Renal pelvis (tissue), 4 donors: Measurements from ENCODE around the gene TEAD4. TPM values are rescaled to one million over a fixed set of nuclear protein-coding genes. Genes with fewer than 3 reads are reported as not detected.

ENCODE experiments used
- DNase-seq: peaks from one replicate; pipeline ENCODE4 v3.0.0-alpha.2; 2013
- polyA plus RNA-seq, 3 donors: library from polyadenylated mRNA; unstranded; fragments of 120-200 nt; gene quantifications; one replicate each; pipeline ENCODE4 v1.2.1, GENCODE V29; 2013; ENCODE audit not compliant: insufficient read length in 3 of 3

The TEAD4 gene
- polyA plus RNA-seq, 3 donors = 22.3 to 24.6 (median 22.9) TPM

DNA sequence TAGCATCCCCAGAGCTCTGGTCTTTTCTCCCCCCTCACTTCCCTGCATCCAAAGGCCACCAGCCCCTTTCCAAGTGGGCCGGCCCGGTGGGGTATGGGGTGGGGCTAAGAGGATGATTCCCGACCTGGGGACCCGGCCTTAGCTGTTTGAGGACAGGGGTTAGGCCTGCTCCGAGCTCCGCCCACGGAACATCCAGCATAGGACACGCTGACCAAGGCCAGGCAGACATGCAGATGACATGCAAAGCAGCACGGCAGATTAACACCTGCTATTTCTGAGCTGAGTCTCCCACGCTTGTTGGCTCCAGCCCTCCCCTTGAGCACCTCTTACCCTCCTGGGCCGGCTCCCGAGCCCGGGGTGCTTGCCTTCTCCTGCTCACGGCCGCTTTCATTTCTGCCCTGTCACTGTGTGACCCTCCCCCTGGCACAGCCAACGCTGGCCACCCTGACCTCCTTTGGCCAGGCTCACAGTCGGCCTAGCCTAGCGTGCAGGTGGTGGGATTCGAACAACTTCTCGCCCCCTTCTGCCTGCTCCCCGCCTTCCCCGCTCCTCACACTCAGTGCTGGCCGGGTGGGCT is 40.2 kb downstream of the TEAD4 start:
- DNase-seq = peak; percentile 31

GRCh38 chr12:3000548-3001275 is 41.5 kb downstream of the TEAD4 start:
- DNase-seq = no peak

- no peak for DNase-seq
Measured at GRCh38 chr12:3002646-3003045, 43.4 kb downstream of the TEAD4 start.

DNA sequence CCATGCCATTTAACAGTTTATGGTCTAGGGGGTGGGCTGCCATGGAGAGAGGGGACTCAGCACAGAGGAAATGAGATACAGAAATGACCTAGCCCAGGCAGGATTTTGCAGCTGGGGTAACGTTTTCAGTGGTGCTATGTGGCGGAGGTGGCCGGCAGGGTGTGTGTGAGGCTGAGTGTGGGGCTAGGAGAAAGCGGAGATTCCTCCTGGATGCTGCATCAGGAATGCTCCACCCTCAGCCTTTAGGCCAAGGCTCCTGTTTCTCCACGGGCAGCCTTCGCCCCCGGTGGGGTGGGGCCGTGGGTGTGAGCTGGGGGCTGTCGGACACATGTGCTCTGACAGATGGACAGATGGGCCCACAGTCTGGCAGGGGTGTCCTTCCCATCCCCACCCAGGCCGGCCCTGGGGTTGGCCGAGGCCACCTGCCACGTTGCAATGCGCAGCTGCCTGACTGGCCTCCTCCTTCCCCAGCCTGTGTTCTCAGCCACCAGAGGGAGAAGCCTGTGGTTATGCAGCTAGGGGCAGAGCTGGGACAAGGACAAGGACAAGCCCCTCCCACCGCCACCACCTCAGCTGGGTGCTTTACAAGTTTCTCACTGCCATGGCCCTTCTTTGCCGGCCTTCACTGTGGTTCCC is 44.3 kb downstream of the TEAD4 start:
- no peak for DNase-seq

DNA sequence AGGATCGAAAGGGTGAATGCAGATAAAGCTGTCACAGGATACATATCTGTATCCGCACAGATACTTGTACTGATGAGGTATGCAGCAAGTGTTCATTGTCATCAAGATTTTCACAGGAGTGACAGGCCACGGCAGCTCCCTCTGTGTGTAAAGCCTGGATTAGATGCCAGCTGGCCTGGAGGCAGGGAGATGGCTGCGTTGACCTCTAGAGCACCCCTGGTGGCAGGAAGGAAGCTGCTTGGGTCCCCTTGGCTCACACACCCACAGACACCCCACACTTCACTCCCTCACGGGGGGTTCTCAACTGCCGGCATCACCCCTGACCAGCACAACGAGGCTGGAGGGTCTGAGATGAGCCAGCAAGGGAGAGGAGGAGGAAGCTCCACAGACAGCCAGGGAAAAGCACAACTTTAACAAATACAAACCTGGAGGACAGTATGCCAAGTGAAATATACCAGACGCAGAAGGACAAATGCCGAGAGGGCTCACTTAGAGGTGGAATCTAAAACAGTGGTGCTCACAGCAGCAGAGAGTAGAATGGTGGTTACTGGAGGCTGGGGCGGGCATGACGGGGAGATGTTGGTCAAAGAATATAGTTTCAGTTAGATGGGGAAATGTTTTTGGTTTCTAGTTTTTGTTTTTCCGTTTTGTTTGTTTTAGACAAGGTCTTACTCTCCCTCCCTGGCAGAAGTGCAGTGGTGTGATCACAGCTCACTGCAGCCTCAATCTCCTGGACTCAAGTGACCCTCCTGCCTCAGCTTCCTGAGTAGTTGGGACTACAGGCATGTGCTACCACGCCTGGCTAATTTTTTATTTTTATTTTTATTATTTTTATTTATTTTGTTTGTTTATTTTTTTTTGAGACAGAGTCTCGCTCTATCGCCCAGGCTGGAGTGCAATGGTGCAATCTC is 45.7 kb downstream of the TEAD4 start:
- DNase-seq = no peak

DNA sequence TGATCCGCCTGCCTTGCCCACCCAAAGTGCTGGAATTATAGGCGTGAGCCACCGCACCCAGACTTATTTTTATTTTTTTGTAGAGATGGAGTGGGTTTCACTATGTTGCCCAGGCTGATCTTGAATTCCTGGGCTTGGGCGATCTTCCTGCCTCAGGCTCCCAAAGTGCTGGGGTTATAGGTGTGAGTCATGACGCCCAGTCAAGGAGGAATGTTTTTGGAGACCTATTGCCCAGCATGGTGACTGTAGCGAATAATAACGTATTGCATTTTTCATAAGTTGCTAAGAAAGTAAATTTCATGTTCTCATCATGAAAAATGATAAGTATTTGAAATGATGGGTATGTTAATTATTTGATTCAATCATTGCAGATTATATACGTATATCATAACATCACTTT is 46.5 kb downstream of the TEAD4 start:
- no peak for DNase-seq

DNA sequence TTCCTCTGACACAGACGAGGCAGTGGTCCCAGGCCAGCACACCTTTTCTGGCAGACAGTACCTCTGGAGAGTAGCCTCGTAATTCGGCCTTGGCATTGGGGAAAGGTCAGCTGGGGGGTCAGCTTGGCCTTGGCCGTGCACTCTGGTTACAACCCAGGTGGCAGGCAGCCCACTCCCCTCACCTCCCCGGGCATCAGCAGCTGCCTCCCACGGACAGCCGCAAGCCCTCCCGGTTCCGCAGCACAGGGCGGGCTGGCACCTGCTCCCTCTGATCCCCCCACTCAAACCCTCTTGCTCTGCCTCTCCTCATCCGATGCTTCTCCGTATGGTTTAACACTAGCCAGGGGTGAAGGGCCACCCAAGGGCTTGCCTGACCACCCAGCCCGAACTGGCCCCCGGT is 50.6 kb downstream of the TEAD4 start:
- no peak for DNase-seq

DNA sequence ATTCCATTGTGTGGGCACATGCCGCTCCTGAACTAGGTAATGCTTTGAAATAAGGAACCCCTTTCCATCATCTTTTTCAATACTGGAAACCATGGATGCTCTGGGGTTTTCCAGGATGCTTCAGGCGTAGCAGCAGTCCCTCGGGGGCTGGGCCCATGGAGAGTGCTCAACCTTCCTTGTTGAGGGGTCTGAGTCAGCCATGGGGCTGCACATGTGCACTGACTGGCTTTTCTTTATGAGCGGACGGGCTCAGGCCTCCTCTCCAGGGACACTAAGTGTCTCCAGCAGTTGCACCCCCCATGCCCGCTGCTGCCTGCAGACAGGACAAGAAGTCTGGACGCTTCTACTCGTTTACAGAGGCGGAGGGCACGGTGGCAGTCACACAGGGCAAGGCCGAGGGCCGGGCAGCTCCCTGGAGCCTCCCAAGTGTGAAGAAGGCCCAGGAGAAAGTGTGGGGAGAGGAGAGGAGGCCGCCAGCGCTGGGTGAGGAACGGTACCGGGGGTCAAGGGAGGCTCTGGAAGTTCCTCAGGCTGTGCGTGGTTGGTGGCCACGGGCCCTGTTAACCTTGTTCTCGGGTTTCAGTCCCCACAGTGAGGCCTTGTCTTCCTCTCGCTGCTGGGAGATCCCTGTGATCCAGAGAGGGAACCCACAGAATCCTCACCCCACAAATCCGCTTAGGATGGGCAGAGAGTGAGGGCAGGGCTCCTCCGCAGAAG is 51.2 kb downstream of the TEAD4 start:
- no peak for DNase-seq

DNA sequence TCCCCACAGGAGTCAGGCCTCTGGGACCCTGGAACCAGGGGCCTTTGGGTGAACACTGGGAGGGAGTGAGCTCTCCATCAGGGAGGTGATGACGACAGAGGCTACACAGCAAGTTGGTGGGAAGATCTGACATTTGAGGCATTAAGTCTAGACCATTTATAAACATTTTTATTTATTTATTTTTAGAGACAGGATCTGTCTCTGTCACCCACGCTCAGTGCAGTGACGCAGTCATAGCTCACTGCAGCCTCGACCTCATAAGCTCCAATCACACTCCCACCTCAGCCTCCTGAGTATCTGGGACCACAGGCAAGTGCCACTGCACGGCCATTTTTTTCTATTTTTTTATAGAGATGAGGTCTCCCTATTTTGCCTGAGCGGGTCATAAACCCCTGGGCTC is 53.6 kb downstream of the TEAD4 start:
- DNase-seq = no peak

- DNase-seq = no peak
Measured at GRCh38 chr12:3014641-3015040, 55.4 kb downstream of the TEAD4 start.

DNA sequence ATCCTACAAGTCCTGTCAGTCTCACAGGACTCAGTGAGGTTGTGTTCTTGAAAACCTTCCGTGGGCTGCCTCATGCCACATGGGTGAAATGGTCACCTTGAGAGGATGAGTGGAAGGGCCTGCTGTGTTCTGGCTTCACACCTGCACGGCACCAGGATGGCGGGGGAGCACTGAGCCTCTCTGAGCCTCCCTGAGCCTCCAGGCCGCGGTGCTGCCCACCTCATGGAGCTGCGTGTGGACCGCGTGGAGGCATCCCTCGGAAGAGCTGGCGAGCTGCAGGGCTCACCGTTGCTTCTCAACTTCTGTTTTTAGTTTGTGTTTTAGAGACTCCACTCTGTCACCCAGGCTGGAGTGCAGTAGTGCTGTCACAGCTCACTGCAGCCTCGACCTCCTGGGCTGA is 56.2 kb downstream of the TEAD4 start:
- no peak for DNase-seq

DNA sequence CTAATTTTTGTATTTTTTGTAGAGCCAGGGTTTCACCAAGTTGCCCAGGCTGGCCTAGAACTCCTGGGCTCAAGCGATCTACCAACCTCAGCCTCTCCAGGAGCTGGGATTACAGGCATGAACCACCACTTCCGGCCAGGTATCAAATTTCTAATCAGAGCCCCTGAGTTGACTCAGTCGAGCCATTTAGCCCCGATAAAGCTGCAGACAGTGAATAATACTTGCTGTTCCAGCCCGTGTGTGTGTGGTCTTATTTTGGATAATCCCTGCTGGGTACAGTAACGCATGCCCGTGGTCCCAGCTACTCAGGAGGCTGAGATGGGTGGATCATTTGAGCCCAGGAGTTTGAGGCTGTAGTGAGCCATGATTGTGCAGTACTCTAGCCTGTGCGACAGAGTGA is 57.0 kb downstream of the TEAD4 start:
- DNase-seq = no peak

DNA sequence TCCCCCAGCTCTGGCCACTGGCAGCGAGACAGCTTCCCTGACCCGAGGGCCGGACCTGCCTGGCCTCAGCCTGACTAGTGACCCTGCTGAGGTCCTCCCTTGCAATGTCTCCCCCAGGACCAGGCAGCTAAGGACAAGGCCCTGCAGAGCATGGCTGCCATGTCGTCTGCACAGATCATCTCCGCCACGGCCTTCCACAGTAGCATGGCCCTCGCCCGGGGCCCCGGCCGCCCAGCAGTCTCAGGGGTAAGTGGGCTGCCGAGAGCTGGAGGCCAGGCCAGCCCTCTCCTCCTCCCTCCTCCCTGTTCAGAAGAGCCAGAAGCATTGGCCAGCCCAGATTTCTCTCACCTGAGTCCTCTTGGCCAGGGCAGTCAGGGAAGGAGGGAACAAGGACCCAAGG is 58.1 kb downstream of the TEAD4 start:
- DNase-seq = no peak

GRCh38 chr12:3018284-3019004 is 59.2 kb downstream of the TEAD4 start:
- no peak for DNase-seq

DNA sequence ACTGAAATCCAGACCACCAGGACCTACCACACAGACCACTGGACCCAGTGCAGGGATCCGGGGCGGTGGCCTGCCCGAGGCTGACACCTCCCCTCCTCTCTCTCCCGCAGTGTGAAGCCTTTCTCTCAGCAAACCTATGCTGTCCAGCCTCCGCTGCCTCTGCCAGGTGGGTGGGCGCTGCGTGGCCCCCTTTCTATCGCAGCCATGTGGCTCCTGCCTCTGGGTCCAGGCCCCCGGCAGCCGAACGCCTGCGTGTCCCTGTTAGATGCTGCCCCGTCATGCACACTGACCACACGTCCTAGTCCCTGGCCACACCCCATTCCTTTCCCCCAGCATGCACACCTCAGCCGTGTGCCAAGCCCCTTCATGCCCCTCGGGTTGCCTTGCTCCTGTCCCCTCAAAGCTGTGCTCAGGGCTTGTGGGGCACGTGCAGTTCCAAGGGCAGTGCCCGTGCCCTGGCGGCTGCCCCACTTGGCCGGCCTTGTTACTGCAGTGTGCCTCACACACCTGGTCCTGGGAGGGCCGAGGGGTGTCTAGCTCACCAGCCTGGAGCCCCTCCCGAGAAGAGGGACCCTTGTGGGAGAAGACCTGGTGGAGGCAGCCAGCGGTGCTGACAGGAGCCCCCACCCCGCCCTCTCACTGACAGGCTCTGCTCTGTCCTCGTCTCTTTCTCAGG is 59.9 kb downstream of the TEAD4 start:
- DNase-seq = no peak

DNA sequence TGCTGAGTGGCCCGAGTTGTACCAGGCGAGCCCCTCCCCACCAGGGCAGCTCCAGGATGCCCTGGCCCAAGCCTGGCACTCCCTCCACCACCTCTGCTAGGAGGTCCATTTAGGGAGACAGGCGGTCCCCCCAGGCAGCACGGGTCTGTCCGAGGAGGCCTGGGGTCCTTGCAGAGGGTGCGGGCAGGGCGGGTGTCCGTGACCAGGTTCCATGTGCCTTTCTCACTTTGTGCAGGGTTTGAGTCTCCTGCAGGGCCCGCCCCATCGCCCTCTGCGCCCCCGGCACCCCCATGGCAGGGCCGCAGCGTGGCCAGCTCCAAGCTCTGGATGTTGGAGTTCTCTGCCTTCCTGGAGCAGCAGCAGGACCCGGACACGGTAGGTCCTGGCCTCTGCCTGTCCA is 61.2 kb downstream of the TEAD4 start:
- DNase-seq = no peak

- no peak for DNase-seq
Measured at GRCh38 chr12:3020850-3021435, 61.7 kb downstream of the TEAD4 start.

DNA sequence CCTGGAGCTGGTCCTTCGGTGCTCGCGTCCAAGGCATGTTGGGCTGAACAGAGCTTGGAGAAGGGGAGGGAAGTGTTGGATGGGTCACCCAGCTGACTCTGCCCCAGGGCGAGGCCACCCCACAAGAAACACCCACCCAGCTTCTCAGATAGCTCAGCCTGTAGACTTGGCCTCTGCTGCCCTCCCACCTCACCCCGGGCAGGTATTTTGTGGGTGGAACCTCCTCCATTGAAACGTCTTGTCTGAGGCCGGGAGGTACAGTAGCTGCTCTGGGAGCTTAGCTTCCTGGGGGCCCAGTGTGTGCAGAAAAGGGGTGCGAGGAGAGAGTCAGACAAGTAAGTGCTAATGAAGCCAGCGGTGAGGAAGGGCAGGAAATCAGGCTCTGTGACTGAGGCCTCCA is 63.2 kb downstream of the TEAD4 start:
- no peak for DNase-seq

GRCh38 chr12:3022961-3023360 is 63.8 kb downstream of the TEAD4 start:
- DNase-seq = no peak

DNA sequence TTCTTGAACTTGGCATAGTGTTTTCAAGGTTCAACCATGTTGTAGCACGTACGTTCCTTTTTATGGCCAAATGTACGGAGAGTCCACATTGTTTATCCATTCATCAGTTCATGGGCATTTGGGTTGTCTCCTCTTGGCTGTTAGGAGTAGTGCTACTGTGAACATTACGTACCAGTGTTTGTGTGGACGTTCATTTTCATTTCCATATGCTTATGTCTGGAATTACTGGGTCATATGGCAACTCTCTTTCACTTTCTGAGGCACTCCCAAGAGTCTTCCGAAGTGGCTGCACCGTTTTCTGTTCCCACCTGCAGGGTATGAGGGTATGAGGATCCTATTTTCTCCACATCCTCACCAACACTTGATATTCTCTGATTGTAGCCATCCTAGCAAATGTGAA is 68.9 kb downstream of the TEAD4 start:
- DNase-seq = no peak
